Cardiac fibroblast (primary cell): ENCODE results near the gene SLC6A17.

ENCODE experiments used
- DNase-seq, 2 donors: peaks; one replicate each; pipeline versions ENCODE4 v3.0.0 to v3.0.0-alpha.2; 2010; ENCODE audit warnings: low read depth in 2 of 2
- H3K4me3 ChIP-seq, 2 donors: replicated peaks in 1 of 2; 1 replicate in 1 of 2; 2 replicates in 1 of 2; pipeline ENCODE4 v1.5.1; 2011; ENCODE audit warnings: low read depth in 2 of 2, low read length in 2 of 2, mild to moderate bottlenecking in 2 of 2, moderate library complexity in 1 of 2
- TF ChIP-seq, protein P1 (sequence below): IDR thresholded peaks from one replicate; pipeline ENCODE4 v1.5.1; 2011; ENCODE audit warnings: low read depth, mild to moderate bottlenecking, low read length, inconsistent platforms

The SLC6A17 gene

DNA sequence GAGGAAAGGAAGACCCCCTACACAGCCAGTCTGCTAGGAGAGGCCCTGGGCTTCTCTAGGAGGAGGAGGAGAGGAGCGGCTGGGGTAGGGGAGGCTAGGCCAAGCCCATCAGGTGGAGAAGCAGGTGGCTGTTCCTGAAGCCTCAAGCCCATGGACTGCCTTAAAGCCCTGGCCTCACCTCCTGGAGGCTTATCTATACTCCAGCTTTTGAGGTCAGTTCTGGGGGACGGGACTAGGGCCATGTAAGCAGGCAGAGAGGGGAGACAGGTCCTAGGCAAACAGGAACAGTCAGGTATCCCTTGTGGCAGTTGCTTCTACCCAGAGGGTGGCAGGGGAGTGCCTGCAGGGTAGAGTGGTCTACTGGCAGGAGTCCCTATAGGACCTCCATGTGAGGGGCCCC lies 100.5 kb downstream of the SLC6A17 start:
- DNase-seq: no peak
- TF ChIP-seq, protein P1, sequence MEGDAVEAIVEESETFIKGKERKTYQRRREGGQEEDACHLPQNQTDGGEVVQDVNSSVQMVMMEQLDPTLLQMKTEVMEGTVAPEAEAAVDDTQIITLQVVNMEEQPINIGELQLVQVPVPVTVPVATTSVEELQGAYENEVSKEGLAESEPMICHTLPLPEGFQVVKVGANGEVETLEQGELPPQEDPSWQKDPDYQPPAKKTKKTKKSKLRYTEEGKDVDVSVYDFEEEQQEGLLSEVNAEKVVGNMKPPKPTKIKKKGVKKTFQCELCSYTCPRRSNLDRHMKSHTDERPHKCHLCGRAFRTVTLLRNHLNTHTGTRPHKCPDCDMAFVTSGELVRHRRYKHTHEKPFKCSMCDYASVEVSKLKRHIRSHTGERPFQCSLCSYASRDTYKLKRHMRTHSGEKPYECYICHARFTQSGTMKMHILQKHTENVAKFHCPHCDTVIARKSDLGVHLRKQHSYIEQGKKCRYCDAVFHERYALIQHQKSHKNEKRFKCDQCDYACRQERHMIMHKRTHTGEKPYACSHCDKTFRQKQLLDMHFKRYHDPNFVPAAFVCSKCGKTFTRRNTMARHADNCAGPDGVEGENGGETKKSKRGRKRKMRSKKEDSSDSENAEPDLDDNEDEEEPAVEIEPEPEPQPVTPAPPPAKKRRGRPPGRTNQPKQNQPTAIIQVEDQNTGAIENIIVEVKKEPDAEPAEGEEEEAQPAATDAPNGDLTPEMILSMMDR: no peak
- no peak overlapping the region for H3K4me3 ChIP-seq
